ENCODE data around the gene KRTAP21-2.

Gene KRTAP21-2

DNA sequence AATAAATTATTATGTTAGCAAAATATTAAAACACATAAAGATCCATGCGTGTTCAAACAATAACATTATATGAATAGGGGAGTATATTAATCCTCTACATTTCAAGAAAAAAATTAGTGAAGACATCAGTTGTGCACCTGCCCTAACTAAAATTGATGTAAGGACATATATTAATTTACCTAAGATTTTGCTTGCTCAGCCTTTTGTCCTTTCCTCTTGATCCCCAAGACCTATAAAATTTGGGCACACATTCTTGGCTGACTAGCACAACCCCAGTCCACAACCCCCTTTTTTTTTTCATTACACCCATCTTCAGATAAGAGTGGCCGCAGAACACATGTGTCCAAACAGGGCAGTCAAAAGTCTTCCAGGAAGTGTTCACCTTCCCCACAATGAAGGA lies 6.6 kb downstream of the KRTAP21-2 start:
- no peak for DNase-seq (ENCODE audit: low spot score)
- TF ChIP-seq, protein P1, sequence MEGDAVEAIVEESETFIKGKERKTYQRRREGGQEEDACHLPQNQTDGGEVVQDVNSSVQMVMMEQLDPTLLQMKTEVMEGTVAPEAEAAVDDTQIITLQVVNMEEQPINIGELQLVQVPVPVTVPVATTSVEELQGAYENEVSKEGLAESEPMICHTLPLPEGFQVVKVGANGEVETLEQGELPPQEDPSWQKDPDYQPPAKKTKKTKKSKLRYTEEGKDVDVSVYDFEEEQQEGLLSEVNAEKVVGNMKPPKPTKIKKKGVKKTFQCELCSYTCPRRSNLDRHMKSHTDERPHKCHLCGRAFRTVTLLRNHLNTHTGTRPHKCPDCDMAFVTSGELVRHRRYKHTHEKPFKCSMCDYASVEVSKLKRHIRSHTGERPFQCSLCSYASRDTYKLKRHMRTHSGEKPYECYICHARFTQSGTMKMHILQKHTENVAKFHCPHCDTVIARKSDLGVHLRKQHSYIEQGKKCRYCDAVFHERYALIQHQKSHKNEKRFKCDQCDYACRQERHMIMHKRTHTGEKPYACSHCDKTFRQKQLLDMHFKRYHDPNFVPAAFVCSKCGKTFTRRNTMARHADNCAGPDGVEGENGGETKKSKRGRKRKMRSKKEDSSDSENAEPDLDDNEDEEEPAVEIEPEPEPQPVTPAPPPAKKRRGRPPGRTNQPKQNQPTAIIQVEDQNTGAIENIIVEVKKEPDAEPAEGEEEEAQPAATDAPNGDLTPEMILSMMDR (conservative IDR thresholded peaks at IDR 0.05; ENCODE audit: low read depth): no peak
- POLR2A ChIA-PET (ENCODE audit: low non-redundant PET): no interaction called here
- CTCF ChIA-PET: no interaction called here
- H3K27ac ChIP-seq: no peak overlapping the region

DNA sequence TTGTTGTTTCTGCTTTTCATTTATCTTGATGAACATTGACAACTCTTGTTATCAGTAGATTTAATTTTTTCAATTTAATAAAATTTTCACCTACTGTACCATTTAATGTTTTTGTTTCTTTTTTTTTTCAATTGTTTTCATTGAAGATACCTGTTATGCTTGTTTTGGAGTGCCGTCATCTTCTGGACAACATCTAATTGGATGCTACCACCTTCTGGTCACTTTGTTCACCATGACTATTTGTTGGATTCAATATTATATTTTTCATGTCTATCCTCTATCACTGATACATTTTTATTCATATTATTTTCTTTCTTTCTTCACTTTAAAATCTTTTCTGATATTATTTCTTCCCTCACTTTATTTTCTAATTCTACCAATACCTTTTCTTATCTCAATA lies 14.0 kb downstream of the KRTAP21-2 start:
- CTCF ChIA-PET: interaction anchor here (0.7 to 0.8 kb wide), 2 partner anchors 356 to 546 kb away, joined by 4 to 6 read pairs; no protein-coding TSS in a partner anchor
- POLR2A ChIA-PET (ENCODE audit: low non-redundant PET): no interaction called here
- peak; percentile 18 for DNase-seq (ENCODE audit: low spot score)
- no peak overlapping the region for H3K27ac ChIP-seq
- TF ChIP-seq, protein P1 (conservative IDR thresholded peaks at IDR 0.05; ENCODE audit: low read depth): 0 out of 2 replicates have a peak, but pooled peaks have one; percentile 10

DNA sequence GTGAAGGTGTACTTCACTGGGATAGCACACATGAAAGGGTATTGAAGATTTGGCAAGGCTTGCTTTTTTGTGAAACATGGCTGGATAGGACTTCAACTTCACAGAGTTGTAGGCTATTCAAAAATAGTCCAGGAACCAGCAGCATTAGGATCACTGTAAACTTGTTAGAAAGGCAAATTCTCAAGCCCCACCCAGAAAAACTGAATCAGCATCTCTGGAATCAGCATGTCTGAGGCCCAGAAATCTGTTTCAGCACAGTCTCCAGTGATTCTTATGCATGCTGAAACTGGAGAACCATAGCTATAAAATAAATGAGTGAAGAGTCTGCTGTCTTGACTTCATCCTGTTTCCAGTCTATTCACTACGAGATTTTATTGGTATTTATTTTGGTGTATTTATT lies 20.3 kb downstream of the KRTAP21-2 start:
- H3K27ac ChIP-seq: no peak overlapping the region
- CTCF ChIA-PET: interaction anchor here (0.7 kb wide), 1 partner anchor 785 kb away, joined by 6 read pairs; no protein-coding TSS in a partner anchor
- TF ChIP-seq, protein P1 (conservative IDR thresholded peaks at IDR 0.05; ENCODE audit: low read depth): no peak
- POLR2A ChIA-PET (ENCODE audit: low non-redundant PET): no interaction called here
- no peak for DNase-seq (ENCODE audit: low spot score)

DNA sequence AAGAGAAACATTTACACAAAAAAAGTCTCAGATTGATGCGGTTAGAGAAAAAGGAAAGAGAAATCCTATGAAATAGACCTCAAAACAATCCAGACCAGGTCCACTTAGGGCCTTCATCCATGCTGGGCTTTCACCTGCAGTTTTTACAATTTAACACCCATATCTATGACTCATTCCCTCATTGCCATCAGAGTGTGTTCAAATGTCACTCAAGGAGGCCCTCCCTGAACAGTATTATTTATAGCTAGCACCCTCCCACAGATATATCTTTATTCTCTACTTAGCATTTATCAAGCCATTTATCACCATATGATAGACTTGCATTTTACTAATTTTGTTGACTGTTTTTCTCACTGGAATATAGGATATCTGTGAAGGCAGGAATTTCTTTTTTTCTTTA lies 27.7 kb downstream of the KRTAP21-2 start:
- no peak for DNase-seq (ENCODE audit: low spot score)
- ChIA-PET POLR2A (ENCODE audit: low non-redundant PET) (no interaction called here), CTCF (no interaction called here)
- no peak overlapping the region for H3K27ac ChIP-seq
- TF ChIP-seq, protein P1 (conservative IDR thresholded peaks at IDR 0.05; ENCODE audit: low read depth): no peak

DNA sequence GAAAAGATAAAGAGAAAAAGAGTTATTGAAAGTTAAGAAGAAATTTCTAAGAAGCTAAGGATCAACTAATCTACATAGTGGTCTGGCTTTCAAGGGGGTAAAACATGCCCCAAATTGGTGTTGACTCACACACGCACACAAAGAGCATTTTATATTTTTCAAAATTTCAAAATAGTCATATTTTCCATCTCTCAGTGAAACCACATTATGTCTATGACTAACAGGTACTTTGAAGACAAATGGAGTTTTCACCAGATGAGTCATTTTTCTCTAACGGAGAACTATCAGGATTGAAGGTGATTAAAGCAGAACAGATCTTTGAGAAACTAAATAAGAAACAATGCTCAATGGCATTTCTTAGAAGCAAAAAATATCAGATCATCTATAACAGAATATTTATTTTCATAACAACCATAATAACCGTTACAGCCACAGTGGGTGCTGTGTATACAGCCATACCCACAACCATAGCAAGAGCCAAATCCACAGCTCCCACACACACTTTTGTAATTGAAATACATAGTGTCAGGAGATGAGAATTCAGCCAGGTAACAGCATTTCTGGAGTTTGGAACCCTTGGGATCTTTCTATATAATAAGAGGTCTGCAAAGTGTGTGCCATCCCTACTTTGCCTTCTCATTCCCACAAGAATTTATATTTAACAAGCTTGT lies 28.7 kb downstream of the KRTAP21-2 start, which contains the start of gene KRTAP21-3:
Gene KRTAP21-3 (minus strand): TSS at position 539 of the 671 bp plus-strand sequence. CDS start 18 bp downstream, at position 521.
- peak; percentile 65 for DNase-seq (ENCODE audit: low spot score)
- no peak within 1 kb of the TSS for H3K27ac ChIP-seq
- TF ChIP-seq, protein P1 (conservative IDR thresholded peaks at IDR 0.05; ENCODE audit: low read depth): no peak
- CTCF ChIA-PET: interaction anchor here (0.6 kb wide), 1 partner anchor 75 kb away, joined by 3 read pairs; no protein-coding TSS in a partner anchor
- POLR2A ChIA-PET (ENCODE audit: low non-redundant PET): no interaction called here

DNA sequence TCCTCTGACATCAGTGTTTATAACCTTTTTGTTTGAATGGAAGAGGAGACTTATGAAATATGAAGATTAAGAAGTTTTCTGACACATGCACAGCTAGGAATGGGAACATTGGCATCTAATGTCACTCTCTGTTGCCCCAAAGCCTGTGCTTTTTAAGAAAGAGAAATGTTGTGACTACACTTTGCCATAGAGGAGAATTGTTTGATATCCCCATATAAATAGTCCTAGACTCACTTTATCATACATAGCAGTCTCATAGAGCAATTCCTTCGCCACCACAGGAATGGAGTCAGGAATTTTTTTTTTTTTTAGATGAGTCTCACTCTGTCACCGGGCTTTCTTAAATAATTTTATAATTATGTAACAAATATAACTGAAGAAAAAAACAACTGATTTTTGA lies 30.0 kb downstream of the KRTAP21-2 start:
- POLR2A ChIA-PET (ENCODE audit: low non-redundant PET): no interaction called here
- no peak for DNase-seq (ENCODE audit: low spot score)
- no peak overlapping the region for H3K27ac ChIP-seq
- CTCF ChIA-PET: no interaction called here
- TF ChIP-seq, protein P1 (conservative IDR thresholded peaks at IDR 0.05; ENCODE audit: low read depth): no peak

Measured in RWPE1 (cell line).